HEK293T (cell line): Measurements from ENCODE around the gene SORBS2.

Experiments
- BHLHE40 ChIP-seq: fragments of 450-650 bp; IDR thresholded peaks from 2 replicates; pipeline ENCODE4 v1.6.1; 2016; ENCODE audit warnings: mild to moderate bottlenecking, moderate library complexity, borderline replicate concordance
- TARDBP ChIP-seq: fragments of 450-650 bp; IDR thresholded peaks from 2 replicates; pipeline ENCODE4 v1.6.1; 2016
- ZNF384 ChIP-seq: fragments of 450-650 bp; IDR thresholded peaks from 2 replicates; pipeline ENCODE4 v1.6.1; 2016

- TF ChIP-seq ZNF384 (no peak), BHLHE40 (no peak), TARDBP (no peak)
Measured at GRCh38 chr4:185826381-185826780, 14.4 kb upstream of the SORBS2 start.
